Fibroblast of lung (primary cell): ENCODE results near the gene HIKESHI.

Experiments
- CTCF ChIP-seq, 2 donors: IDR thresholded peaks in 1 of 2; conservative IDR thresholded peaks in 1 of 2; 1 replicate in 1 of 2; 2 replicates in 1 of 2; pipeline ENCODE4 v1.5.1; 2011 to 2012; ENCODE audit warnings: low read length in 2 of 2, control low read depth in 1 of 2, inconsistent platforms in 1 of 2, low read depth in 1 of 2, mild to moderate bottlenecking in 1 of 2
- EZH2 ChIP-seq: IDR thresholded peaks from 2 replicates; pipeline ENCODE4 v1.5.1; 2012; ENCODE audit warnings: low read length, control low read depth, mild to moderate bottlenecking; ENCODE audit errors: missing control alignments

- TF ChIP-seq CTCF (conservative IDR thresholded peaks at IDR 0.05 in 1 of 2, IDR thresholded peaks at IDR 0.05 in 1 of 2; ENCODE audit: low read depth in 1 of 2, low read length in 2 of 2) (no peak), EZH2 (no peak)
Measured at GRCh38 chr11:86269645-86270044, 32.4 kb upstream of the HIKESHI start.
